Measurements from ENCODE around the gene PCBD1.
A peak's percentile ranks its signal among the peaks of the same experiment; 100 is the strongest.
"Not testable (repeated sequence)": the region's sequence is repeated elsewhere in the genome, so short reads cannot be mapped to it uniquely, and the experiment has no call there.

The PCBD1 gene

DNA sequence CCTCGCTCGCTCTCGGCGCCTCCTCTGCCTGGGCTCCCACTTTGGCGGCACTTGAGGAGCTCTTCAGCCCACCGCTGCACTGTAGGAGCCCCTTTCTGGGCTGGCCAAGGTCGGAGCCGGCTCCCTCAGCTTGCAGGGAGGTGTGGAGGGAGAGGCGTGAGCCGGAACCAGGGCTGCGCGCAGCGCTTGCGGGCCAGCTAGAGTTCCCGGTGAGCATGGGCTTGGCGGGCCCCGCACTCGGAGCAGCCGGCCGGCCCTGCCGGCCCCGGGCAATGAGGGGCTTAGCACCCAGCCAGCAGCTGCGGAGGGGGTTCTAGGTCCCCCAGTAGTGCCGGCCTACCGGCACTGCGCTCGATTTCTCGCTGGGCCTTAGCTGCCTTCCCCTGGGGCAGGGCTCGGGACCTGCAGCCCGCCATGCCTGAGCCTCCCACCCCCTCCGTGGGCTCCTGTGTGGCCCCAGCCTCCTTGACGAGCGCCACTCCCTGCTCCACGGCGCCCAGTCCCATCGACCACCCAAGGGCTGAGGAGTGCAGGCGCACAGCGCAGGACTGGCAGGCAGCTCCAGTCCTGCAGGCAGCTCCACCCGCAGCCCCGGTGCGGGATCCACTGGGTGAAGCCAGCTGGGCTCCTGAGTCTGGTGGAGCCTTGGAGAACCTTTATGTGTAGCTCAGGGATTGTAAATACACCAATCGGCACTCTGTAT lies 26.7 kb downstream of the PCBD1 start:
- not testable (repeated sequence) for DNase-seq

DNA sequence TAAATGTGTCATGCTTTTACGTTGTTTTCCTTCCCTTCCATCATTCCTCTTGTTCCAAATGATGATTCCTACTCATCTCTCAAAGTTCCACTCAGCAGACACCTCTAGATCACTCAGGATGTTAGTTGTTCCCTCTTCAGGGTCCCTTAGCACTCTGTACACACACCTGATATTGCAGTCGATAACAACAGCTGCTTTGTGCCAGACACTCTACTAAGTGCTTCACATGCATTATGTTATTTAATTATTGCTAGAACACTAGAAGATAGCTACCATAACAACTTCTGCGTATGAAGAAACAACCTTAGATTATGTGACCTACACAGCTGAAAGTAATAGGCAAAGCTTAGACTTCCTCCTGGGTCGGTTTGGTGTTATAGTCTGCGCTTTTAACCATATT lies 29.6 kb downstream of the PCBD1 start:
- DNase-seq = peak; percentile 19

GRCh38 chr10:70856454-70856853 lies 31.9 kb downstream of the PCBD1 start:
- DNase-seq = no peak

GRCh38 chr10:70853457-70853856 lies 34.9 kb downstream of the PCBD1 start:
- DNase-seq = no peak

DNA sequence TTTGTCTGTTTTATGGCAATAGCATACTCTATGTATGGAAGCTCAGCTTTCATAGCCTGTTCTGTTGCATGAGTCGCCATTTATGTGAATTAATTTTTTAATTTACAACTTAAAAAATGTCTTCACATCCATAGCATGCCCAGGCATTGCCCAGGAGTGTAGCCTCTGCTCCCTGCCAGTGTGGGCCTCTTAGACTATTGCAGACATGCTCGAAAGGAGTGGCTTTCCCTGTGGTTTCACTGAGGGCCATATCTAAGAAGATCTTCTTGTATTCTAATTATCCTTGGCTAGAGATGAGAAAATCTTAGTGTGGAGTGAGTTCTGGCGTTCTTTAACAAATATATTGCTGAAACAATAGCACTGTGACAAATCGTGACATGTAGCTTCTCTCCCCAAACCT lies 35.3 kb downstream of the PCBD1 start:
- DNase-seq = no peak

DNA sequence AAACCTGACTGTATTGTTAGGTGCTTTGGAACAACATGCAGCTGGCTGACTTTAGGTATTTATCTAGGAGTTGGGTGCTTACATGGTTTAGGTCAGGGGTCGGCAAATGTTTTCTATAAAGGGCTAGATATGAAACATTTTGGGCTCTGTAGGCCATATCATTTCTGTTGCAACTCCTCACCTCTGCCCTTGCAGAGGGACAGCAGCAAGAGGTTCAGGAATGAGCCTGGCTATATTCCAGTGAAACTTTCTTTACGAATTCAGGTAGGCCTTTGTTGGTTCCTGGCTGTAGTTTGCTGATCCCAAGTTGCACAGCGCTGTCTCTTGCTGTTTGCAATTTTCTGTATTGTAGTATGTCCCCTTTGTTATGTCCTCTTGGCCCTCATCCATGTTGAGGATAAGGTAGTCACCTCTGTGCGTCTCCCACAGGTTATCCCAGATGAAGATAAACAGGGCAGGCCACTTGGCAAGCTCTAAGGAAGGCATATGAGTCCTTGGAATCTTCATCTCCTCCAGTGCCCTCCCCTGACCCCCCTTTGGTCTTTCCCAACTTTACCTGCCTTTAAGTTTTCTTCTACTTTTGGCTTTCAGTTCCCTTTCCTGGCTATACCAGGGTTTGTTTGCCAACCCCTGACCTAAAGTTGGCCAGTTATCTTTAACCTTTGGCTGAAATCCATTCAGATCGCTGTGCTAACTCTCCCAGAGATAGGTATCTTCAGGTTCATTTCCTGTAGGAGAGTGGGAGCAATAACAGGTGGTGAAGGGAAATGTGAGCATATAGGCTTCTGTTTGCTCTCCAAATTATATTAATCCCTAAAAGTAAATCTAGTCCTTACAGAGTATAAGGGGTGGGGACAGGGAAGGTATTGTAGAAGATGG lies 36.5 kb downstream of the PCBD1 start:
- DNase-seq = peak; percentile 22

DNA sequence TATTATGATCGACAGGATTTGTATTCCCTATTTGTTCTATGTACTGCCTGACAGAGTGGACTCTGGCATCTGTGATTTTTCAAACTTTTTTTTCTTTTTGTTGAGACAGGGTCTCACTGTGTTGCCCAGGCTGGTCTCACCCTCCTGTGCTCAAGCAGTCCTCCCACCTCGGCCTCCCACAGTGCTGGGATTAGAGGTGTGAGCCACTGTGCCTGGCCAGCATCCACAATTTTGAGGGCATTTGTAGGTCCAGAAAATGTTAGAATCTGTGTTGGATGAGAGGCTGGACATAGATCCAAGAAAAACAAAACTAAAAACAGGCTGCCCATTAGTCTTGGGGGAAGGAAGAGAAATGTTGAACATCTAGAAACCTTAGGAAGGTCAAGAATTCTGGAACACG lies 38.3 kb downstream of the PCBD1 start:
- DNase-seq = no peak

GRCh38 chr10:70849582-70850016 lies 38.8 kb downstream of the PCBD1 start:
- no peak for DNase-seq

DNA sequence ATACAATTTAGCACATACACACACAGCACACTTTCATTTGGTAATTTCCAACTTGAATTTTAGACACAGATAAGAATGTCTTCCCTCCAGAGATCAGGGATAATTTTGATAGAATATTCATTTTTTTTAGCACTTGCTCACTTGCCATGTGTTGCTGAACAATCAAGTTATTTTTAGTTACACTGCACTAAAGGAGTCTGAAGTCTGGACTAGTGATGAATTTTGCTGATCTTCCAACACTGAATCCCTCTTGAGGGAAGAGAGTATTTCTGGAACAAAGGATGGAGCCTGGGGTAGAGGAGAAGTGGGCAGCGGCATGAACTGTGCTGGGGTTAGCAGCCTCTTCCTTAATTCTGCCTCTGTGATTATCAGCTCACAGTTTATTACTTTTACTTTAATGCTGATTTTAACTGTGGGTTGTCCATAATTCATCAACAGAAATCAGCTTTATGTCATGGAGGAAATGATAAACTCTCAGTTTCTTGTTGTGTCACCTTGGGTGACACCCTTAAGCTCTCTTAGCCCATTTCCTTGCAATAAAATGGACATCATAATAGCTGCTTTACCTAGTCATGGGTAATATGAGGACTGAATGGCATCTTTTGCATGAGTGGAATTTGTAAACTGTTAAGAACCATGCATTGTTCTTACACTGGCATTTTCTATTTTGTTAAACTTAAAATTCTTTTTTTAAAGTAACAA lies 40.6 kb downstream of the PCBD1 start:
- DNase-seq = no peak

DNA sequence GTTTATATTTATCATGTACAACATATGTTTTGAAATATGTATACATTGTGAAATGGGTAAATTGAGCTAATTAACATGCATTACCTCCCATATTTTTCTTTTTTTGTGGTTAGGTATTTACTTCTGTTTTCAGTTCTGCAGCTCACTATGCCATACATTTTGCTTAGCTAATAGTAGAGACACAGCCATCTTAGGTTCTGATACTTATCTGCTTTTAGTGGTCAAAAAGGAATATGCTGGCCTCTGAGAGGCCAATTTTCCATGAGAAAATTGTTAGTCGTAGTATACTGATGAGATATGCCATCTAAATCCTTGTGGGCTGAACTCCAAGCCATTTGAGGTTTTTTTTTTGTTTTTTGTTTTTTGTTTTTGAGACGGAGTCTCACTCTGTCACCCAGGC lies 41.6 kb downstream of the PCBD1 start:
- DNase-seq = no peak

DNA sequence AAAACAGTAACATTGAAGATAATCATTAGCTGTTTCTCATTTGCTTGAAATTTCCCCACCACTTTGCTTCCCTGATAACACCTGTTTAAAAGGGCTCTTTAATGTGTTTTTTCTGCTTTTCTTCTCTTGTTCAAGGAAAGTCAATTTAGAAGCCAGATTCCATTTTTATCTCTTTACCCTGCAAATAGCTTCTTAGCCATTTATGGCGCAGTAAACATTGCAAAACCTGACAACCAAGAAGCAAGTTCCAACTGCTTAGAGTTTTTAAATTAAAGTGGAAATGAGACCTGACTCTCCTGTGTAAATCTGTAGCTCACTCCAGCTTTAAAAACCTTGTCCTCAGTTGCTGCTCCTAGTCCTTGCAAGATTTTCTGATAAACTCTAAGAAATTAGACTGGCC lies 42.5 kb downstream of the PCBD1 start:
- DNase-seq = no peak

GRCh38 chr10:70845256-70845655 lies 43.1 kb downstream of the PCBD1 start:
- no peak for DNase-seq

GRCh38 chr10:70843776-70844489 lies 44.4 kb downstream of the PCBD1 start:
- peak; percentile 39 for DNase-seq

DNA sequence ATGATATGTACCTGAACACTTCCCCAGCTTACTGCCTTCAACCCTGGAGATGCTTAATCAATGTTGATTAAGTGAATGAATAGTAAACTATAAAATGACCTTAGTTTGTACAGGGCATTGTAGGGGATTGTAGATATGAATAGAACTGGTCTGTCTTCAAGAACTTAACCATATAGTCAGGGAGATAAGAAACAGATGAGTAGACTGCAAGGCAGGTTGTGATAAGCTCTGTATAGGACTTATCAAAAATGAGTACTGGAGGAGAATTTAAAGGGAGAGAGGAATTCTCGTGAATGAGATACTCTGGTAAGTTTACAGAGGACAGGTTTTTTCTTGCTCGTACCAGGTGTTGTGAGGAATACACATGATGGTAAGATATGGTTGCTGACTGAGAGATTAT lies 45.0 kb downstream of the PCBD1 start:
- DNase-seq = no peak

- no peak for DNase-seq
These were observed 47.5 kb downstream of the PCBD1 start for GRCh38 chr10:70840836-70841235.

GRCh38 chr10:70838270-70838805 lies 50.0 kb downstream of the PCBD1 start:
- DNase-seq = no peak

DNA sequence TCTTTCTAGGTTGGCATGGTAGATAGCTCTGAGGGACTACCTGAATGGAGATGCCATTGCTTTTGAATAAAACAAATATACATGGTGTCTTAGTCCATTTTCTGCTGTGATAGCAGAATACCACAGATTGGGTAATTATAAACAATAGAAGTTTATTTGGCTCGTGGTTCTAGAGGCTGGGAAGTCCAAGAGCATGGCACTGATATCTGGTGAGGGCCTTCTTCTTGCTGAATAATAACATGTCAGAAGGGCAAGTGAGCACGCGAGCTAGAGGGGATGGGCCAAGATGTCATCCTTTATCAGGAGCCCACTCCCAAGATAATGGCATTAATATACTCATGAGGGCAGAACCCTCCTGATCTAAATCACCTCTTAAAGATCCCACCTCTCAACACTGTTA lies 50.7 kb downstream of the PCBD1 start:
- DNase-seq = no peak

DNA sequence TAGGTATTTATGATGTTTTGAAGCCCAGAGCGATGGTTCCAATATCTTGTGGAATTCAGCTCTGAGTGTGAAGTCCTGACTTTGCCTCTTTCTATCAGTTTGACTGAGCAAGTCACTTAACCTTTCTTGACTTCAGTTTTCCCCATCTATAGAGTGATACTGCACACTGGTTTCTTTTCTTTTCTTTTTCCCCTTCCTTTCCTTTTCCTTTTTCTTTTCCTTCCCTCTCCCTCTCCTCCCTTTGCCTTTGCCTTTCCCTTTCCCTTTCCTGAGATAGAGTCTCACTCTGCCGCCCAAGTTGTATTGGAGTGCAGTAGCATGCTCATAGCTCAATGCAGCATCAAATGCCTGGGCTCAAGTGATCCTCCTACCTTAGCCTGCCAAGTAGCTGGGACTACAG lies 52.0 kb downstream of the PCBD1 start:
- no peak for DNase-seq

GRCh38 chr10:70834441-70835151 lies 53.8 kb downstream of the PCBD1 start:
- no peak for DNase-seq

GRCh38 chr10:70834021-70834420 lies 54.3 kb downstream of the PCBD1 start:
- no peak for DNase-seq

- no peak for DNase-seq
These were observed 54.8 kb downstream of the PCBD1 start for GRCh38 chr10:70833601-70834000.
